IMR-90 (cell line): ENCODE results near the gene CBY1. TPM values are rescaled to one million over a fixed set of nuclear protein-coding genes. Genes with fewer than 3 reads are reported as not detected.

ENCODE experiments used
- ATAC-seq: fragments of 200-7000 bp; cut with Tn5 transposase; 2 replicates; pipeline ENCODE4 v1.9.1; 2020; ENCODE audit warnings: low read depth, mild to moderate bottlenecking, moderate library complexity
- BruUV-seq: library from RNA; stranded (reverse); fragments of 400-500 nt; replicated peaks from 2 replicates; lab custom pipeline; 2021; lab: Mats Ljungman, UMichigan
- CTCF ChIA-PET: fragments of 300-600 bp; formaldehyde crosslinking; extraction: SDS; loops from one replicate; lab custom pipeline; 2021; ENCODE audit warnings: antibody characterized with exemption; lab: Yijun Ruan, JAX
- POLR2A ChIA-PET: fragments of 300-600 bp; sonication (Branson Sonifier 250); formaldehyde crosslinking; loops from one replicate; lab custom pipeline; 2022; ENCODE audit warnings: antibody characterized with exemption; ENCODE audit not compliant: unreplicated experiment; lab: Charles Lee
- DNase-seq: peaks from one replicate; pipeline ENCODE4 v3.0.0; 2013
- H2AFZ ChIP-seq: replicated peaks from 2 replicates; pipeline ENCODE3; 2013; ENCODE audit warnings: low read length, mild to moderate bottlenecking; ENCODE audit not compliant: poor library complexity
- H2AK5ac ChIP-seq: 2 replicates; pipeline ENCODE4 v1.6.1; 2013; ENCODE audit warnings: low read depth, low read length, inconsistent platforms
- H2AK9ac ChIP-seq: replicated peaks from 2 replicates; pipeline ENCODE3; 2013; ENCODE audit warnings: mild to moderate bottlenecking, low read depth, low read length, moderate library complexity; ENCODE audit not compliant: poor library complexity
- H2BK120ac ChIP-seq: 2 replicates; pipeline ENCODE4 v1.6.1; 2013; ENCODE audit warnings: low read depth, low read length, inconsistent platforms
- H2BK15ac ChIP-seq: 3 replicates; pipeline ENCODE4 v1.6.1; 2013; ENCODE audit warnings: low read depth, low read length, inconsistent platforms
- H2BK20ac ChIP-seq: 2 replicates; pipeline ENCODE4 v1.6.1; 2013; ENCODE audit warnings: low read depth, mild to moderate bottlenecking, inconsistent platforms, low read length, moderate library complexity
- H2BK5ac ChIP-seq: 2 replicates; pipeline ENCODE4 v1.6.1; 2013; ENCODE audit warnings: mild to moderate bottlenecking, low read depth, low read length, inconsistent platforms; ENCODE audit not compliant: poor library complexity, severe bottlenecking
- H3K14ac ChIP-seq: replicated peaks from 2 replicates; pipeline ENCODE4 v1.6.1; 2013; ENCODE audit warnings: low read depth, low read length, inconsistent platforms
- H3K18ac ChIP-seq: 2 replicates; pipeline ENCODE4 v1.6.1; 2013; ENCODE audit warnings: low read depth, low read length, control low read depth
- H3K23ac ChIP-seq: 2 replicates; pipeline ENCODE4 v1.6.1; 2013; ENCODE audit warnings: low read depth, low read length, inconsistent platforms
- H3K27ac ChIP-seq: 2 replicates; pipeline ENCODE4 v1.5.1; 2013; ENCODE audit warnings: mild to moderate bottlenecking, control low read depth, low read length; ENCODE audit not compliant: insufficient read depth
- H3K27me3 ChIP-seq: 2 replicates; pipeline ENCODE4 v1.6.1; 2013; ENCODE audit warnings: low read length; ENCODE audit not compliant: control insufficient read depth, insufficient read depth
- H3K36me3 ChIP-seq: 2 replicates; pipeline ENCODE4 v1.6.1; 2013; ENCODE audit warnings: low read length, mixed read lengths; ENCODE audit not compliant: control insufficient read depth, insufficient read depth
- H3K4ac ChIP-seq: 2 replicates; pipeline ENCODE4 v1.6.1; 2013; ENCODE audit warnings: low read depth, low read length, inconsistent platforms
- H3K4me1 ChIP-seq: 2 replicates; pipeline ENCODE4 v1.6.1; 2013; ENCODE audit warnings: low read length, mixed read lengths; ENCODE audit not compliant: control insufficient read depth, insufficient read depth
- H3K4me2 ChIP-seq: 2 replicates; pipeline ENCODE4 v1.6.1; 2013; ENCODE audit warnings: low read depth, mild to moderate bottlenecking, control low read depth, low read length, moderate library complexity
- H3K4me3 ChIP-seq: 2 replicates; pipeline ENCODE4 v1.5.1; 2013; ENCODE audit warnings: low read depth, mild to moderate bottlenecking, control low read depth, low read length, moderate library complexity; ENCODE audit not compliant: insufficient read depth
- H3K56ac ChIP-seq: 2 replicates; pipeline ENCODE4 v1.6.1; 2013; ENCODE audit warnings: low read length, inconsistent platforms; ENCODE audit not compliant: insufficient read depth; ENCODE audit errors: extremely low read depth
- H3K79me1 ChIP-seq, 2 experiments: 2 replicates each; pipeline ENCODE4 v1.6.1; 2013; ENCODE audit warnings: low read length in 2 of 2, inconsistent platforms in 1 of 2, low read depth in 1 of 2
- H3K9ac ChIP-seq: 2 replicates; pipeline ENCODE4 v1.6.1; 2013; ENCODE audit warnings: low read depth, low read length, control low read depth
- H3K9me1 ChIP-seq: 2 replicates; pipeline ENCODE4 v1.6.1; 2013; ENCODE audit warnings: low read length, inconsistent platforms; ENCODE audit not compliant: insufficient read depth
- H3K9me3 ChIP-seq: 2 replicates; pipeline ENCODE4 v1.6.1; 2013; ENCODE audit warnings: low read length; ENCODE audit not compliant: control insufficient read depth, insufficient read depth
- H4K20me1 ChIP-seq: 2 replicates; pipeline ENCODE4 v1.6.1; 2013; ENCODE audit warnings: low read length, inconsistent platforms; ENCODE audit not compliant: insufficient read depth
- H4K5ac ChIP-seq: 2 replicates; pipeline ENCODE4 v1.6.1; 2013; ENCODE audit warnings: mild to moderate bottlenecking, low read depth, low read length, control low read depth
- H4K8ac ChIP-seq, 2 experiments: 2 replicates each; pipeline ENCODE4 v1.6.1; 2013; ENCODE audit warnings: low read depth in 2 of 2, low read length in 2 of 2, control low read depth in 1 of 2, inconsistent platforms in 1 of 2
- H4K91ac ChIP-seq: 2 replicates; pipeline ENCODE4 v1.6.1; 2013; ENCODE audit warnings: low read depth, low read length, inconsistent platforms; ENCODE audit not compliant: insufficient read depth
- BHLHE40 ChIP-seq: fragments of 150-350 bp; IDR thresholded peaks from 2 replicates; pipeline ENCODE4 v1.6.1; 2016; ENCODE audit warnings: mild to moderate bottlenecking, low read depth, low read length
- CEBPB ChIP-seq: IDR thresholded peaks from 2 replicates; pipeline ENCODE4 v1.6.1; 2012; ENCODE audit warnings: low read depth, low read length, improper control_type of control experiment
- CHD1 ChIP-seq: IDR thresholded peaks from 2 replicates; pipeline ENCODE4 v1.6.1; 2012; ENCODE audit warnings: low read depth, low read length, improper control_type of control experiment
- CTCF ChIP-seq: conservative IDR thresholded peaks from 2 replicates; pipeline ENCODE4 v1.5.1; 2012; ENCODE audit warnings: mild to moderate bottlenecking, low read depth, low read length, improper control_type of control experiment
- ELK1 ChIP-seq: fragments of 150-350 bp; IDR thresholded peaks from 2 replicates; pipeline ENCODE4 v1.6.1; 2016; ENCODE audit warnings: low read depth, mild to moderate bottlenecking, low read length, moderate library complexity, borderline replicate concordance
- FOS ChIP-seq: fragments of 150-350 bp; IDR thresholded peaks from 2 replicates; pipeline ENCODE4 v1.6.1; 2016; ENCODE audit warnings: low read depth, low read length
- MAFK ChIP-seq: IDR thresholded peaks from 2 replicates; pipeline ENCODE4 v1.6.1; 2012; ENCODE audit warnings: low read depth, low read length, improper control_type of control experiment
- MAZ ChIP-seq: IDR thresholded peaks from 2 replicates; pipeline ENCODE4 v1.6.1; 2012; ENCODE audit warnings: low read depth, mild to moderate bottlenecking, low read length, improper control_type of control experiment, moderate library complexity, borderline replicate concordance
- NFE2L2 ChIP-seq: fragments of 150-350 bp; IDR thresholded peaks from 2 replicates; pipeline ENCODE4 v1.6.1; 2016; ENCODE audit warnings: low read depth, mild to moderate bottlenecking, low read length
- POLR2A ChIP-seq: IDR thresholded peaks from 2 replicates; pipeline ENCODE4 v1.6.1; 2012; ENCODE audit warnings: mild to moderate bottlenecking, low read depth, low read length
- RAD21 ChIP-seq: IDR thresholded peaks from 2 replicates; pipeline ENCODE4 v1.6.1; 2012; ENCODE audit warnings: low read length, improper control_type of control experiment
- RCOR1 ChIP-seq: IDR thresholded peaks from 2 replicates; pipeline ENCODE4 v1.6.1; 2012; ENCODE audit warnings: mild to moderate bottlenecking, low read length, improper control_type of control experiment; ENCODE audit not compliant: insufficient replicate concordance
- RFX5 ChIP-seq: IDR thresholded peaks from 2 replicates; pipeline ENCODE4 v1.8.0; 2012; ENCODE audit warnings: low read depth, mild to moderate bottlenecking, low read length, moderate library complexity
- SMC3 ChIP-seq: fragments of 150-350 bp; IDR thresholded peaks from 2 replicates; pipeline ENCODE4 v1.6.1; 2016; ENCODE audit warnings: low read depth, mild to moderate bottlenecking, antibody characterized with exemption, low read length, moderate library complexity
- USF2 ChIP-seq: fragments of 150-350 bp; IDR thresholded peaks from 2 replicates; pipeline ENCODE4 v1.6.1; 2017; ENCODE audit warnings: mild to moderate bottlenecking, antibody characterized with exemption, low read length, low read depth
- WGBS, 2 experiments: methylation state at CpG; one replicate each; pipeline versions ENCODE4 v1.1.5 to v1.1.7; 2013; ENCODE audit warnings: missing lambda C conversion rate in 2 of 2; ENCODE audit not compliant: insufficient read length in 1 of 2; ENCODE audit errors: extremely low coverage in 2 of 2; 5-methylcytosine and 5-hydroxymethylcytosine counted together
- dilution Hi-C: fragments of 300-500 bp; cut with HindIII; formaldehyde crosslinking; loops from one replicate; pipeline ENCODE4 v1.14.3; 2018; ENCODE audit warnings: low sequenced_read_pairs; ENCODE audit not compliant: unreplicated experiment
- in situ Hi-C: fragments of 300-500 bp; cut with MboI; formaldehyde crosslinking; loops from 3 replicates; pipeline ENCODE4 v1.14.3; 2019; ENCODE audit warnings: low sequenced_read_pairs, inconsistent platforms, mixed read lengths
- intact Hi-C: fragments of 100-400 bp; cut with micrococcal nuclease; formaldehyde crosslinking; loops from 2 replicates; pipeline ENCODE4 v1.10.0; 2022
- polyA plus RNA-seq, 3 experiments: library from polyadenylated mRNA; depleted of rRNA; stranded (reverse); fragments of >200 nt; gene quantifications; 2 replicates each; pipeline ENCODE4 v1.2.3, GENCODE V29; 2012; ENCODE audit warnings: low replicate concordance in 1 of 3
- total RNA-seq: library from RNA; depleted of rRNA; stranded (reverse); fragments of >200 nt; gene quantifications from 2 replicates; pipeline ENCODE4 v1.2.3, GENCODE V29; 2012

Gene CBY1
- total and polyA plus RNA-seq, 2 of the 4 experiments (the other 2 are of a cell fraction): 13.8 to 30.0 TPM

- H2BK15ac ChIP-seq: no peak overlapping the region
- peaks cover 2% of the 10 kb centered on the region; the same call in 1 of the 2 replicates for H3K4me1 ChIP-seq
- WGBS, 2 experiments: 95% methylated on average over 3 of the region's 11 CpGs; no CpG with 5 or more reads in 1 of the 2 experiments
- H4K5ac ChIP-seq: no peak overlapping the region
- no peak overlapping the region for H2BK5ac ChIP-seq
- no peak overlapping the region for H3K4me3 ChIP-seq
- H3K23ac ChIP-seq: peak overlapping the region; percentile 56
- no peak overlapping the region for H2AK9ac ChIP-seq
- no peak overlapping the region for H3K27ac ChIP-seq
- H3K14ac ChIP-seq: no peak overlapping the region
- H2BK20ac ChIP-seq: no peak overlapping the region
- CTCF ChIA-PET: no interaction called here
- H2AFZ ChIP-seq: no peak overlapping the region
- POLR2A ChIA-PET: interaction anchor here (0.6 kb wide), 1 partner anchor 13 kb away, joined by 4 read pairs; no protein-coding TSS in a partner anchor
- H3K9ac ChIP-seq: no peak overlapping the region
- H3K9me1 ChIP-seq: peaks cover 35% of the 10 kb centered on the region
- no peak for DNase-seq
- H3K27me3 ChIP-seq: no peaks in the 10 kb centered on the region
- in situ Hi-C loops (no loop called here), intact Hi-C loops (no loop called here), dilution Hi-C loops (no loop called here)
- no peak overlapping the region for H2AK5ac ChIP-seq
- H2BK120ac ChIP-seq: no peak overlapping the region
- no TSS peak for BruUV-seq
- H4K8ac ChIP-seq: no peak overlapping the region
- H3K4me2 ChIP-seq: no peak overlapping the region
- H3K79me1 ChIP-seq: peaks cover 32 to 93% of the 10 kb centered on the region in 2 experiments; a peak in 3 of 4 replicates
- H3K9me3 ChIP-seq: no peaks in the 10 kb centered on the region
- H4K20me1 ChIP-seq: peaks cover 85% of the 10 kb centered on the region
- no peak overlapping the region for H4K91ac ChIP-seq
- no peak overlapping the region for H3K18ac ChIP-seq
- no peak overlapping the region for H3K56ac ChIP-seq
- no peak overlapping the region for H3K4ac ChIP-seq
- H3K36me3 ChIP-seq: peaks cover 23% of the 10 kb centered on the region
- ATAC-seq: no peak
- TF ChIP-seq FOS (no peak), MAFK (no peak), NFE2L2 (no peak), ELK1 (no peak), MAZ (no peak), BHLHE40 (no peak), CEBPB (no peak), SMC3 (no peak), CHD1 (no peak), POLR2A (no peak), USF2 (no peak), CTCF (no peak), RCOR1 (no peak), RAD21 (no peak), RFX5 (no peak)
These were observed 56.2 kb downstream of the CBY1 start for GRCh38 chr22:38712486-38713207.
